Measurements from ENCODE around the gene SCTR. TPM values are rescaled to one million over a fixed set of nuclear protein-coding genes. Genes with fewer than 3 reads are reported as not detected.

Gene SCTR
- total and polyA plus RNA-seq, 2 of the 13 experiments (the other 11 are each of a cell fraction or from before 2014, with no cell fraction given): not detected

- TF ChIP-seq ZNF329 (CRISPR knock-in tag; IDR thresholded peaks at IDR 0.05; ENCODE audit: low read depth) (peak; percentile 67; the same call in 1 of the 2 replicates), ZBTB21 (CRISPR knock-in tag; IDR thresholded peaks at IDR 0.05) (no peak), MATR3 (CRISPR knock-in tag; IDR thresholded peaks at IDR 0.05) (peak; percentile 35; the same call in 1 of the 2 replicates), E2F2 (CRISPR knock-in tag; IDR thresholded peaks at IDR 0.05; ENCODE audit: borderline replicate concordance) (0 out of 2 replicates have a peak, but pooled peaks have one; percentile 34), RBM39 (IDR thresholded peaks at IDR 0.05; ENCODE audit: low read depth, low read length, poor library complexity, severe bottlenecking) (peak; percentile 46), ZNF788 (CRISPR knock-in tag; IDR thresholded peaks at IDR 0.05; ENCODE audit: borderline replicate concordance) (peak; percentile 72; the same call in 1 of the 2 replicates), KAT8 (CRISPR knock-in tag; IDR thresholded peaks at IDR 0.05) (peak; percentile 42; the same call in 1 of the 2 replicates), ZNF407 (CRISPR knock-in tag; IDR thresholded peaks at IDR 0.05; ENCODE audit: not compliant biosample characterization) (peak; percentile 65), PHF8 (CRISPR knock-in tag; IDR thresholded peaks at IDR 0.05) (peak; percentile 54), RORA (CRISPR knock-in tag; IDR thresholded peaks at IDR 0.05) (no peak), NR2F1 (CRISPR knock-in tag; IDR thresholded peaks at IDR 0.05) (peak in 1 of 2 experiments; percentile 46; a peak in 1 of 4 replicates), ZNF263 (CRISPR knock-in tag; IDR thresholded peaks at IDR 0.05) (no peak), ZNF180 (CRISPR knock-in tag; IDR thresholded peaks at IDR 0.05; ENCODE audit: borderline replicate concordance, low read depth) (no peak), JDP2 (CRISPR knock-in tag; IDR thresholded peaks at IDR 0.05; ENCODE audit: borderline replicate concordance) (no peak), RAD21 (CRISPR knock-in tag; IDR thresholded peaks at IDR 0.05) (peak; percentile 31), FOXK2 (IDR thresholded peaks at IDR 0.05) (peak; percentile 96), MYPOP (CRISPR knock-in tag; IDR thresholded peaks at IDR 0.05) (peak; percentile 63; the same call in 1 of the 2 replicates), ZNF607 (CRISPR knock-in tag; IDR thresholded peaks at IDR 0.05; ENCODE audit: borderline replicate concordance) (peak; percentile 28; the same call in 1 of the 2 replicates)
Measured at GRCh38 chr2:119544075-119544938, 20.0 kb upstream of the SCTR start, which contains the start of gene CFAP221 (continued).
